NCI-H82 (cell line): ENCODE measurements around the gene SULF2.
"Not testable (repeated sequence)": the region's sequence is repeated elsewhere in the genome, so short reads cannot be mapped to it uniquely, and the experiment has no call there.

Experiments
- DNase-seq: peaks from one replicate; lab custom pipeline; 2025; lab: John Stamatoyannopoulos, UW

The SULF2 gene

DNA sequence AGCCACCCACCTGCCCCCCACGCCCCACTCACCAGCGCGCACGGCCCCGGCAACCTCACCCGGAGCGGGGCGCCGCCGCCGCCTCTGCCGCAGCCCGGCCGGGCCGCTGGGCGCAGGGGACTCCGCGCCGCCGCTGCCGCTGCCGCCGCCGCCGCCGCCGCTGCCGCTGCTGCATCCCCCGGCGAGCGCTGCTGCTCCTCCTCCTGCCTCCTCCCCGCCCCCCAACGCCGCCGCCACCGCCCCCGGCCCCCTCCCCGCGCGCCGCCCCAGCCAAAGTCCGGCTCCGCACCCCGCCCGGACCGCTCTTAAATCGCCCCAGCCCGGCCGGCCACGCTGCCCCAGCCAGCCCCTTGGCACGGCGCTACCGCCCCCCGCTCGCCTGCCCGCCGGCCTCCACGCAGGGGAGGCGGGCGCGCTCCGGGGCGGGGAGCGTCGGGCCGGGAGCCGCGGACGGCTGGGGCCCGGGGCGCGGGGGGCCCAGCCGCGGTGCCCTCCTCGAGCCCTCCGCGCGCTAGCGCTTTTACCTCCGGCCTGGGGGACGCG is at the start of gene SULF2:
Gene SULF2, minus strand, starts transcription at position 171 of the 543 bp plus-strand sequence. CDS start 28,118 bp downstream, outside the sequence.
- peak; percentile 39 for DNase-seq

DNA sequence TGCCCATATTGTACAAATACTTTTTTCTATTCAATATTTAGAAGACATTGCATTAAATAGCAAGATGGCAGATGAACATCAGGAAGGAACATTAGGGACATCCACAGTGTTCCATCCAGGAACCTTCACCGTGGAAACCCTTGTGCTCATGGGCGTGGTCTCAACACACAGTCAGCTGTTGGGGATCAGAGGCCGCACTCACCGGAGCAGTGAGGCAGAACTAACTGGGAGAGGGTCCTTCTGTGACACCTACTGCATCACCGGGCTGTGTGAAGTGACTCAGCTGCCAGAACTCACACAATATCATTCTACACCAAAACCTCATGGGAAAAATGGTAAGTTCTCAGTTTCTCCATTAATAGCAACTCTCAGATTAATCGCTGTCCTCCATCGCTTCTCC is 46.4 kb upstream of the SULF2 start:
- not testable (repeated sequence) for DNase-seq

GRCh38 chr20:47826716-47827115 is 41.4 kb upstream of the SULF2 start:
- not testable (repeated sequence) for DNase-seq

GRCh38 chr20:47826006-47826405 is 40.7 kb upstream of the SULF2 start:
- DNase-seq = not testable (repeated sequence)

- no peak for DNase-seq
These were observed 39.9 kb upstream of the SULF2 start for GRCh38 chr20:47825011-47825762.

DNA sequence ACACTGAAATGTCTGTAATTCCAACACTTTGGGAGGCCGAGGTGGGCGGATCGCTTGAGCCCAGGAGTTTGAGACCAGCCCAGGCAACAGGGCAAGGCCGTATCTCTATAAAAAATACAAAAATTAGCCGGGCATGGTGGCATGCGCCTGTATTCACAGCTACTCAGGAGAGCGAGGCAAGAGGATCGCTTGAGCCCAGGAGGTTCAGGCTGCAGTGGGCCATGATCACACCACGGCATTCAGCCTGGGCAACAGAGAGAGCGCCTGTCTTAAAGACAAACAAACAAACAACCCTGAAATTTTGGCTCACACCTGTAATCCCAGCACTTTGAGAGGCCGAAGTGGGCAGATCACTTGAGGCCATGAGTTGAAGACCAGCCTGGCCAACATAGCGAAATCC is 38.7 kb upstream of the SULF2 start:
- DNase-seq = not testable (repeated sequence)

GRCh38 chr20:47821481-47822100 is 36.3 kb upstream of the SULF2 start:
- DNase-seq = no peak

DNA sequence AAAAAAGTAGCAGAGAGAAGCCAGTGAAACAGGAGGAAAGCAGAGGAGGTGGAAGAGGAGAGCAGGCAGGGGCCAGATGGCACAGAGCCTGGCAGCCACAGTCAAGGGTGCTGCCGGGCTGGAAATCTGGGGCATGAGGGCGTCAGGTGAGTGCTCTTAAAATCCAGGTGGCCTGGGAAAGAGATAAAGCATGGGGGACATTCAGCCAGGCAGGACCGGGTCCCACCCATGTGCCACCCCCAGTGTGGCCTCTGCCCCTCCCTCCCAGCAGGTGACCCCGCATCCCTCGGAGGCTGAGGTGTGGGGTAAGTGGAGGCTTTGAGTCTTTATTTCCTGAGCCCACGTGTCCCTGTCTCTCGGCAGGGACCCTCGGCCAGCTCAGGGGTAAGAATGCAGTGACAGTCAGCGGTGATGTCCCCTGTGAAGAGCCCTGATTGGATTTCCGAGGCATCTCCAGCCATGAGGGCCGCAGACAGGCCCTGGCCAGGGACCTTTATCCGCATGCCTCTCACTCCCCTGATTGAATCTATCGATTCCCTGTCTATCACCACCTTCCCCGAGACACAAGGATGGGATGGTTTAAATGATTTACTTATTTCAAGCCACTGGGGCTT is 33.8 kb upstream of the SULF2 start:
- no peak for DNase-seq

GRCh38 chr20:47818466-47818865 is 33.2 kb upstream of the SULF2 start:
- no peak for DNase-seq

- DNase-seq = no peak
These were observed 32.7 kb upstream of the SULF2 start for GRCh38 chr20:47818016-47818415.

DNA sequence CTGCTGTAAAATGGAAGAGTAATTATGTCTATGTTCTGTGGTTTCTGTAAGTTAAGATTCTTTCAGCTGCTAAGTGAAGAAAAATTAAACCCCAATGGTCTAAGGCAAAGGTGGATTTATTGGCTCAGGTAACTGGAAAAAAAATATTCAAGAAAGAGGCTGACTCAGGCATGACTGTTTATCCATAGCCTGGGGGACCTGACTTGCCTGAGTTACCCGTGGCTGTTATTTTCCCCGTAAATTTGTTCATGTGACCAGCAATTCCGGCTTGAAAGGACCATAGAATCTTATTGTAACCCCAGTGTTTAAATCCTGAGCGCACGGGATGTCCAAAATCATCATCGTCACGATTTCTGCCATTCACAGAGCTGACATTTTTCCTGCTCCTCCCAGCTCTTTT is 32.3 kb upstream of the SULF2 start:
- no peak for DNase-seq

GRCh38 chr20:47816487-47817451 is 31.5 kb upstream of the SULF2 start:
- DNase-seq = no peak

GRCh38 chr20:47815866-47816265 is 30.6 kb upstream of the SULF2 start:
- no peak for DNase-seq

DNA sequence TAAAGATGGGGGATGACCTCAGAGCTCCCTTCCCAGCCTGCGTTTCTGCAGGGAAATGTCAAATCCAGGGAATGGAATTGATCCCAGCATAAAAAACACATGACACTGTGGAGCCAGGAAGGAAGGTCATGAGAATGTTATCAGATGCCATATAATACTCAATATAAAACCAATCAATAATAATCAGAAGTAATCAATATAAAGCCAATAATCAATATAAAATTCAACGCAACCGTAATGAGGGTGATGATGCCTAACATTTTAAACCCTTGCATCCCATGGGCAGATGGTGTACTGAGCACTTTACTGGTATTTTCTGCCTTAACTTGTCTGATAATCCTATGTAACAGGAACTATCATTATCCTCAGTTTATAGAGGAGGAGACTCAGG is 30.1 kb upstream of the SULF2 start:
- DNase-seq = no peak

DNA sequence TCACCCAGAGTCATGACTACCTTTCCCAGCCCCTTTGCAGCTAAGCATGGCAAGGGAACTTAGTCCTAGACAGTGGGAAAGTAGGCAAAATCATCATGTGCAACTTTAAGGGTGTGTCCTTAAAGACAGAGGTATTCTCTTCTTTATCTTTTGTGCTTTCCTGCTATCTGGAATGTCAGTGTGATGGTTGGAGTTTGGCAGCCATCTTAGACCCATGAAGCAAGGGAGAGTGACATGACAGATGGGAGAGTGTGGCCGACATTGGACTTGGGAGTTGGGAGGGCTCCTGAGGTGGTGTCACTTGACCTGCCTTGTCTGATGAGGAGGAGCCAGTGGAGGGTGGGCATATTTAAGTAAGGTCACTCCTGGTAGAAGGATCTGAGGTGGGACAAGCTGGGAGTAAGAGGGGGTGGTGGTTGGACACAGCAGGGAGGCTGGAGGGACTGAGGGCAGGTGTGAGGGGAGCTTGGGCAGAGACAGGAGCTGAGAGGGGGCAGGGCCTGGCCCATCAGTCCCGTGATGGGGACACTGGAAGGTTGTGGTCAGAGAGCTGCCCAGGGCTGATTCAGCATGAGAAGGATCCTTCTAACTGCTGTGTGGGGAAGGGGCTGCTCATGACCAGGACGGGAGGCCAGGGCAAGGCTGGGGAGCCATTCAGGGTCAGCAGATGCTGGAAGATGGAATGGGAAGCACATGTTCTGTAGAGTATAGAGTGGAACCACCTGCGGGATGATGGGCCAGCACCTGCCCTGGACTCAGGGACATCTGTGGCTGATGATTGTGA is 29.5 kb upstream of the SULF2 start:
- DNase-seq = no peak

GRCh38 chr20:47810721-47811347 is 25.6 kb upstream of the SULF2 start:
- peak; percentile 76 for DNase-seq

DNA sequence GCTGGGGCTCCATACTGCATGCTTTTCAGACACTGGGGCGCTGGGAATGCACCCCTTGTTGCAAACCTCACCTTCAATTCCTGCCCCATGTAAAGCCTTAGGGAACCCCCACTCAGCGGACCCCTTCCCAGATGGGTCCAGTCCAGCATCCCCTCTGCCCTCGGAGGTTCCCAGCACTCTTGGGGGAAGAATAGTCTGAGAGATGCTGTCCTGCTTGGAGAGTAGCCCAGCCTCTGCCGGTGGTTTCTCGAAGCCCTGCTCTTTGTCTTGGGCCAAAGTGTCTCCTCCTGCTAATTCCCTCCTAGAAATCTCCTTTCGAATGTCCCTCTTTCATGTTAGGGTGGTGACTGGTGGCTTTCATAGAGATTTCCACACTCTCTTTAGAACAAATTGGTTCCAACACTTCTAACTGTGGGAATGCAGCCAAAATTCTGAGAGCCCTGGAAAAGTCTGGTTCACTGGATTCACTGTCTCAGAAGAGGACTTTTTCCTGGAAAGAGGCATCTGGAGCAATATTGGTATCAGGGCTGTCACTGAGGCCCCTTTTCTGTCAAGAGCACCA is 24.9 kb upstream of the SULF2 start:
- no peak for DNase-seq

GRCh38 chr20:47809161-47809960 is 24.1 kb upstream of the SULF2 start:
- DNase-seq = no peak

DNA sequence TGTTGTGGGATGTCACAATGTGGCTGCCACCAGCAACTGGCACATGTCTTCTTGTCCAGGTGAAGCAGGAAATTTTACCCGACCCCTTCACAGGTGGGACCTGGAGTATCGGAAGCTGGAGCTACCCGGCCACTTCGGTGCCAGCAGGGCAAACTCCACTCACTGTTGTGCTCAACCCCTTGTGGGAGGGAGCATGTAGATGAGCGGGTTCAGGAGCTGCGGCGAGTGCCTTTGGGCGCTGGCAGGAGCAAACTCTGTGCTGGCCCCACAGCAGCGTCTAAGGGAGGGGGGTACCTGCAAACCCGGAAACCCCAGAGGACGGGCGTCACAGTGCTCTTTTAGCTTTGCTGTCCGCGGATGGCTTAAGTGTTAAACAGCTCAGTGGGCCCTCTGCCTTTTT is 20.7 kb upstream of the SULF2 start:
- no peak for DNase-seq
